ENCODE measurements around the gene PHLDA3.

Gene PHLDA3

GRCh38 chr1:201460814-201461644, 8.0 kb downstream of the PHLDA3 start:
- DNase-seq: no peak

- no peak for DNase-seq
Observed at GRCh38 chr1:201459775-201460174, 9.2 kb downstream of the PHLDA3 start.

- DNase-seq: no peak
Observed at GRCh38 chr1:201459052-201459451, 9.9 kb downstream of the PHLDA3 start.

- no peak for DNase-seq
Observed at GRCh38 chr1:201457508-201457960, 11.5 kb downstream of the PHLDA3 start.

- DNase-seq: no peak
Observed at GRCh38 chr1:201456499-201457309, 12.3 kb downstream of the PHLDA3 start.

- DNase-seq: no peak
Observed at GRCh38 chr1:201455098-201455497, 13.9 kb downstream of the PHLDA3 start.

GRCh38 chr1:201454608-201455007, 14.4 kb downstream of the PHLDA3 start:
- no peak for DNase-seq

- no peak for DNase-seq
Observed at GRCh38 chr1:201452866-201453265, 16.1 kb downstream of the PHLDA3 start.

- peak; percentile 43 for DNase-seq
Observed at GRCh38 chr1:201450721-201451291, 18.2 kb downstream of the PHLDA3 start.

GRCh38 chr1:201448990-201449389, 20.0 kb downstream of the PHLDA3 start:
- no peak for DNase-seq

GRCh38 chr1:201447903-201448871, 20.8 kb downstream of the PHLDA3 start:
- no peak for DNase-seq

GRCh38 chr1:201445310-201445709, 23.7 kb downstream of the PHLDA3 start:
- no peak for DNase-seq

- DNase-seq: no peak
Observed at GRCh38 chr1:201444792-201445191, 24.2 kb downstream of the PHLDA3 start.

- no peak for DNase-seq
Observed at GRCh38 chr1:201443747-201444146, 25.2 kb downstream of the PHLDA3 start.

GRCh38 chr1:201436969-201437368, 32.0 kb downstream of the PHLDA3 start:
- no peak for DNase-seq

- DNase-seq: no peak
Observed at GRCh38 chr1:201436393-201436792, 32.6 kb downstream of the PHLDA3 start.

GRCh38 chr1:201434266-201434665, 34.7 kb downstream of the PHLDA3 start:
- no peak for DNase-seq

GRCh38 chr1:201433609-201434008, 35.4 kb downstream of the PHLDA3 start:
- DNase-seq: no peak

- DNase-seq: peak; percentile 68
Observed at GRCh38 chr1:201430776-201431175, 38.2 kb downstream of the PHLDA3 start.

- DNase-seq: no peak
Observed at GRCh38 chr1:201429736-201430501, 39.1 kb downstream of the PHLDA3 start.

GRCh38 chr1:201427963-201428362, 41.0 kb downstream of the PHLDA3 start:
- DNase-seq: no peak

Measured in DMS 273 treated with DMSO at 0.1 percent for 48 hours (cell line).